ENCODE results near the gene CLCN3.
"Not testable (repeated sequence)": the region's sequence is repeated elsewhere in the genome, so short reads cannot be mapped to it uniquely, and the experiment has no call there.

The CLCN3 gene

DNA sequence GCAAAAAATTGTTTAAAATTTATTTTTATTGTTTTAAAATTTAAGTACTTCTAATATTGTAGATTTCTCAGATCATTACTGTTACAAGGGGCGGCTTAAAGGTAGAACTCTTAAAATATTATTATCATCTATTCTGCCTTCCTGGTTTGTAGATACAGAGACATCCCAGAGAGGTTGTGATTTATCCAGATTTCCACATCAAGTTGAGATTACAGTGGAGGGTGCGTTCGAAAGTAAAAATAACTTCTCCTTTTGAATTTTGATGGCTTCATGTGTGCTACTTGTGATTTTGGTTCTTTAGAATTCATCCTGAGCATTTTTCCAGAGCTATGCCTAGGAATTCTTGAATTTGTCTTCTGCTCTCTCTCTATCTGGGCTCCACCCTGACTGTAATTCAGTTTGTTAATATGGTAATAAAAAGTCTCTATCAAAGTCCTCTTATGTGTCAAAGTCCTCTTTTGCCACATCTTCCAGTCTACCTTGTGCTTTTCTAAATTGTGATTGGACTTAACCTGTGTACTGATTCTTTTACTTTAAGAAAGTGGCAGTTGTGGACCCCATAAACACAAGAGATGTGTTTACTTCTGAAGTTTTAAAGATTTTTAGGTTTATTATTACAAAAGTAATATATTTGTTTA is 37.2 kb downstream of the CLCN3 start:
- no peak for DNase-seq (ENCODE audit: low read depth)

DNA sequence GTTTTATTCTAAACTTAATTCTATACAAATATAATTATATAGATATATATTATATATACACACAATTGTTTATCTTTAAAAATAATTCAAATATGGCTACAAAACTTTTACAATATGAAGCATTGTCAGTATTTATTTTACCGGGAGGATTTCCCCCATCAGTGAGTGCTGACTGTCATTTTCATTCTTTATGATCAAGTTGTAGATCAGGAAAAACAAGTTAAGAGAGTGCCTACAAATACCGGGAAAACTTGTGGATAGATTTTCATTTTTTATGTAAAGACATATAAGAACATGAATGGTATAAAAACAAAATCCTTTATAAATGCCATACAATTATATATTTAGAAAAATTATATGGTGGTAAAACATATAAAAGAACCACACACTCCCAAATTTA is 37.8 kb downstream of the CLCN3 start:
- no peak for DNase-seq (ENCODE audit: low read depth)

DNA sequence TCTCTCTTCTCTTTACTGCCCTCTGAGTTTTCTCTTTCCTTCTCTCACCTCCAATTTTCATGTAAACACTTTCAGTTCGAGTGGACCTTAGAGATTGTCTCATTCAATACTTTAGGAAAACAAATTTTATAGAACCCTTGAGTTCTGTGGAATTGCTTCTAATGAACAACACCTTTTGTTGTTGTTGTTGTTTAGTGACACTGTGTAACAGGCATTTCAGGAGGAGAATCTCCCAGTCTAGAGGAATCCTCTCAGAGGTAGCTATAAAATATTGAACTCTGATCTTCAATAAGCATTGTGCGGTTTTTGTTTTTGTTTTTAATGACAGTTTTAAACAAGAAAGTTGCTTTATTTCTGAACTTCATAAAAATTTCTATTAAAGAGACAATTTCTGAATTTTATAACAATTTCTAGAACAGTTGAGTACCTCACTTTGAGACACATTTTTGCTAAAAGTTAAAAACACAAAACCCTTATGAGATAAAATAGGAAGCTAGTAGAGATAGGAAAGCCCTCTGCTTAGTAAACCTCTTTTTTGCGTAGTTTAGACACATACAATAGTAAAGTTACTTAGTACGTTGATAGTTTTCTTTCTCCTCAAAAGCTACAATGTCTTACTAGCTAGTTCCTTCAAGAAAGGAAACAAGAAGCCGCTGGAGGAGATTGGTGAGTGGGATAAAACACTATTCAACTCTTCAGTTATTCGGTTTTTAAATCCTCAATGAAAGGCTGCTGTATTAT is 38.8 kb downstream of the CLCN3 start:
- no peak for DNase-seq (ENCODE audit: low read depth)

DNA sequence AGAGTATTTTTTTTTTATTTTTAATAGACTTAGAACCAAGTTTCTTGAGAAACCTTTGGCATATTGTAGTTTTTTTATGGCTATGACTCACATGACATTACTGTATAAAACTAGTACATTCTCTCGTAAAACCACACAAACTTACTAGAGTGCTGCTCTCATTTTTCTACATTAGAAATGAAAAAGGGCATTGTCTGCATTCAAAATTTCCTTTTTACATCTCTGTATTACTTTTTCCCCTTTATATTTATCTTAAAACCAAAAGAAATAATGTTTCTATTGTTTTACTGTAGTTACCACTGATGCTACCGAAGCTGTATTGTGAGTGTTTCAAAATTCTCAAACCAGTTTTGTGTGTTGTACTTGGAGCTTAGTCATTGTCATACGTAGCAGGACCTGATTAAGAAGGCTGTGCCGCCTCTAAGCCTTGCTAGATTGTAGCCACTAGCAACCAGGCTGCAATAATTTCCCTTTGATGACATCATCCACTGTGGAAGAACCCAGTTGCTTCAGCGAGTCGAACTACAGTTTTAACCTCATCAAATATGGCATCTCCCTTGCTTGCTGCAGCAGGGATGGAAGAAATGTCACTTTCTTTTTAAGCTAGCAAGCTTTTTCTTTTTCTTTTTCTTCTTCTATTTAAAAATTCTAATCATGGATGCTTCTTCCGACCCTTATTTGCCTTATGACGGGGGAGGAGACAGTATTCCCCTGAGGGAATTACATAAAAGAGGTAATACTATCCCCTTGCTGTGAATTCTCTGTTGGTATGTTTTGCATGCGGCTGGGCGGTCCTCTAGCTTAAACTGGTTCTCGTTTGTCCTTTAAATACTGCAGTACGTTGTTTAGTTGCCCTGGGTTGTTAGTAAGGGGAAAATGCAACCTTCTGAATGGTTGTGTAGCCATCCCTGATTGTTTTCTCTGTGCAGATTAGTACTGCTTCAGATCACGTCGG is 39.6 kb downstream of the CLCN3 start:
- DNase-seq (ENCODE audit: low read depth) = peak; percentile 38

DNA sequence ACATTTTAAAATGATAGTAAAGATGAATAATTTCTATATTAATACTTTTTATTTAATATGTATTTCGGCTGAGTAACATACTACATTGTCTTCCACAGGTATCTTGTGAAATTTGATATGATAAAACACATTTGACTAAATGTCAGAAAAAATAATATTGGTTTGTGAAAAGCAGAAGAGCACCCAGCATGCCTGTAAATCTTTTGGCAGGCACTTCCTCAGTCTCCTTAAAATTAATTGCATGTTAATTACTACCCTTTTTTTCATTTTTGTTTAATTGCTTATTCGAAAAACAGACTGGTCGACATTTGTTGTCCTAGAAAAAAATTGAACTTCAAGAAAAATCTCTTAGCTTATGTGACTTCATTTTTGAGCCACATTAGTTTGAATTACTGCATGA is 40.6 kb downstream of the CLCN3 start:
- no peak for DNase-seq (ENCODE audit: low read depth)

DNA sequence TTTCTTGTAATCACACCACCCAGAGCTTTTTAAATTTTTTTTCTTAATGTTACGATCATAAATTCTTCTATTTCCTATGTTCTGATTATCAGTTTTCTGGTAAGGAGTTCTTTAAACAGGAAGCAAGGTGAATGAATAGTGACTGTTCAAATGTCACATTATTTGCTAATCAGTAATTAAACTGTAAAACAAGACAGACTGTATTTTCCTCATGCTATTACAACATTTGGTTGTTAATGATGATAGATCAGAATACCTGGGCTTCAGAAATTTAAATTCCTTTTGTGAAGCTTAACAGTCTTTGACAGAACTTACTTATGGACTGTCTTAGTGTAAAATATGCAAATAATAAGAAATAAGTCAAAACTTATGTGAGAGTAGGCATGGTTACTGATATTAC is 41.4 kb downstream of the CLCN3 start:
- DNase-seq (ENCODE audit: low read depth) = no peak

DNA sequence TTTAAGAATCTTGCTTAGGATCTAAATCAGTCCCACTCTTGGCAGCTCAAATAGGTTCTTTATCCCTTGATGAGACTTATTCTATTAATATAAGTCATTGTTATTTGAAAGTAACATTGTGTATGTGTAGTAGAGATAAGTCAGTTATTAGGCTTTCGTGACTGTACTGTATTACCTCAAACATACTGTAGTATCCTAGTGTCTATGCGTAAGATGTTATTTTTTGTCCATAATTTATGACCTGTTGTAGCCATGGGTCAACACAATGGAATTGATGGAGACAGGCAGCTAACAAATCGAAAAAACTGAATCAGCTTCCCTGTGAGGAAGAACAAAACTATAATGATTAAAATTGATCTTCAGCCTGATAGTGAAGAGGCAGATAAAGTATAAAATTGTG is 41.8 kb downstream of the CLCN3 start:
- no peak for DNase-seq (ENCODE audit: low read depth)

DNA sequence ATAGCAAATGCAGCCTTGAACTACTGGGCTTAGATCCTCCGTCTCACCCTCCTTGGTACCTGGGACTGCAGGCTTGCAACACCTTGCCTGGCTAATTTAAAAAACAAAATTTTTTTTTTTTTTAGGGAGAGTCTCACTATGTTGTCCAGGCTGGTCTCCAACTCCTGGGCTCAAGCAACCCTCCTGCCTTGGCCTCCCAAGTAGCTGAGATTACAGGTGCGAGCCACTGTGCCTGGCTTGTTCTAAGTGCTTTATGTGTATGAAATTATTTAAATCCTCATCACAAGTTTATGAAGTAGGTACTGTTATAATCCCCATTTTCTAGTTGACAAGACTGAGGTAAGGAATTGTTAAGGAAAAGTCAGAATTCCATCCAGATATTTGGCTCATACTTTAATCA is 43.0 kb downstream of the CLCN3 start:
- DNase-seq (ENCODE audit: low read depth) = no peak

DNA sequence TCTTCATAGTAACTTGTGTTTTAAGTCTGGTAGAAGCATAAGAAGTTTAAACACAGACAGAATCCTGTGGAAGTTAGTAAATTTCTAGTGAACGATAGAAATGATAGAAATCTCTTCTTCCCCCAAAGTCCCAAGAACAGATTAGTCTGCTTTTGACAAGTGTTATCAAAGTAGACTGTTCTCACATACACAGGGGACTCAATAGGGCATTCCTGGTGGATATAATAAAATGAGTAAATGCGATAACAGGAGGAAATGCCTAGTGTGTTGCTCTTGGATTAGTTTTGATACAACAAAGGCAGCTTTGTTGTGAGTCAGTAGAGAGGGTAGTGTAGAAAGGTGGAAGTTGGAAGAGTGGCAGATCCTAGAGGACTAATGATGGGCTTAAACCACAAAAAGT is 43.5 kb downstream of the CLCN3 start:
- DNase-seq (ENCODE audit: low read depth) = no peak

DNA sequence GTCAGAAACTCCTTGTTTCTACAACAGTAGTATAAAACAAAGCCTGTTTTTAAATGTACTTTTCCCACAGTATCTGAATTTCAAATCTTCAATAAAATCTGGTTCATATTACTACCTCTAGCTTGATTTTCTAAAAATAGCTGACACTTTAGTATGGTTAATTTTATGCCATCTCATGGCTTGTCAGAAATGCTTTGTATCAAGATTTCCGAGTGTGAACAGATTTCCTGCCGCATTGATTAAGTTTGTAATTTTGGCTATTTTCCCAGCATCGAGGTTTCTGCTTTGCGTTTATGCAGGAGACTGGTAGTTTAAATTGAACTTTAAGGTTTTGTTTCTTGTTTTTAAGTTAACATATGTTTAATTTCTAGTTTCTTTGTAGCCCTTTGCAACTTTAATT is 44.2 kb downstream of the CLCN3 start:
- no peak for DNase-seq (ENCODE audit: low read depth)

DNA sequence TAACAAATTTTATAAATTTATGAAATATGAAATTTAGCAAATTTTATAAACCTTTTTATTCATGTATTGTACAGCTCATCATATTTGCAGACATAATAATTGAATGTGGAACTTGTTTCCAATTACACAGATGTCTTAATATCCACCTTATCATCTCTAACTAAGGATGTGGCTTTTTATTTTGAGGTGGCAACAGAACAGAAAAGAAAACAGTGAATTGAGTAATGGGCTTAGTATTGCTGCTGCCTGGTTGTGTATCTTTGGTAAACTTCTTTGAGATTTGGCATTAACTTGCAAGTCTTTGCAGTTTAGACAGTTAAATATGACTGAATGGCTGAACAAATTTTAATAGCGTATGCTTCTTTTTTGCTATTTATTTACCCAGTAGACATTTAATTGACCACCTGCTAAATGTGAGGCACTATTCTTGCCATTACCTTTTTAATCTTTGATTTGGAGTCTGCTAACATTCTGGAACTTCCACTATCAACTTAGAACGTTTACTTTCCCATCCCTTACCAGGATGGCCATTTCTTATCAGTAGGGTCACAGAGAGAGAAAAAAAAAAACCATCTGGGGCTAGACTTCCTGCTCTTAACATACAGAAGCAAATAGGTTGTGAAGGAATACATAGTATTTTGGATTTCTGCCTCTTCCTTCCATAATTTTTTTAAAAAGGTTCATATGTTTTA is 44.8 kb downstream of the CLCN3 start:
- no peak for DNase-seq (ENCODE audit: low read depth)

DNA sequence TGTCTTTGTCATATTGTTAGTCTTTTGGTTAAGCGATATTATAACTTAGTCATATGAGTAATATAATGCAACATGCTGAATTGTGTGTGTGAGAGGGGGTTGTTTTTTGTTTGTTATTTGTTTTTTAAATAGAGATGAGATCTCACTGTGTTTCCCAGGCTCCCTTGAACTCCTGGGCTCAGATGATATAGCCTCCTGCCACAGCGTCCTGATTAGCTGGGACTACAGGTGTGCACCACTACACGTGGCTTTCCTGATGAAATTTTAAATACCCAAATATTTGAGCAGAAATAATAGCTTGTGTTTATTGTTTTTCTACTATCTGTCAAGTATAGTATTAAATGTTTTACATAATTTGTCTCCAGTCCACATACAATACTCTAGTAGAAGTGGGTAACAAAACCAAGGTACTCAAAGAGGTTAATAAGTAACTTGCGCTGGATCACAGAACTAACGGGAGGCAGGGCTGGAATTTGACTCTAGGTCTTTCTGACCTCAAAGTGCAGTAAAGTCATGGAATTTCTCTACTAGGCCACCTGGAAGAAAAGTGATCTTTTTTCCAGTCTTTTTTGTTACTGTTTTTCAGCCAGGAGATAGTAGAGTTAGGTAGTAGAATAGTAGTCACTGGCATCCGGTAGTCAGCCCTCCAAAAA is 47.8 kb downstream of the CLCN3 start:
- no peak for DNase-seq (ENCODE audit: low read depth)

DNA sequence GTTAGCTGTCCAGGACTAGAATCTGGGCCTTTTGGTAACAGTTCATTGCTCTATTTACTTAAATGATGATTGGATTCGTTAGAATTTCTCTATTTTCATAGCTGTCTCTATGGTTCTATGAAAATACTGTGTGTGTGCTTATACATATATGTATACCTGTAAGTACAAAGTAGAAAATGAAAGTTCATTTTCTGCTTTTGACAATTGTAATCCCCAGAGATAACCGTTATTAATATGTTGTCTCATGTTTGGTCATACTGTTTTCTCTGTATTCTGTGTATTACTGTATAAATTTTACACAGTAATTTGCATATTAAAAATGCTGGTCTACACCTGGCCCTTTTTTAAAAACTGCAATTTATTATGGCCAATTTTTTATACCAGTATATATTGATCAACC is 55.4 kb downstream of the CLCN3 start:
- DNase-seq (ENCODE audit: low read depth) = no peak

DNA sequence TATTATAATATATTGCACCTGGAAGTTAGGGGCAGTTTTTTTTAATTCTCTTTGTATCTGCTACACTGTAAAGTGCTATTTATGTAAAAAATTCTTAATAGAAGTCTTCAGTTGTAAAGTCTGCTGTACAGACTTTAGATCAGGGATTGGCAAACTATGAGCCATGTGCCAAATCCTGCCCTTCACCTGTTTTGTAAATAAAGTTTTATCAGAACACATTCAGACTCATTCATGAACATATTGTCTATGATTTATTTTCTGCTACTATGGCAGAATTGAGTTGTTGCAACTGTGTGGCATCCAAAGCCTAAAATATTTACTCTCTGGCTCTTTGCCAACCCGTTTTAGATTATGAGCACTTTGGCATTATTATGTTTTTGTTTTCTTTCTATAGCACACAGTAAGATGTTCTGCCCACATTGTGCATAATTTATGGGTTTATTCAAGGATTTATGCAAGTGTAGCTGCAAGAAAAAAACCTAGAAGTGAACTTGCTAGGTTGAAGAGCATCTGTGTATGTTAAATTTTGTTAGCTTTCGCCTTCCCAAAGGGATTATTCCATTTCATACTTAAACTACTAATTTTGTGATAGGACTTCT is 56.9 kb downstream of the CLCN3 start:
- DNase-seq (ENCODE audit: low read depth) = no peak

DNA sequence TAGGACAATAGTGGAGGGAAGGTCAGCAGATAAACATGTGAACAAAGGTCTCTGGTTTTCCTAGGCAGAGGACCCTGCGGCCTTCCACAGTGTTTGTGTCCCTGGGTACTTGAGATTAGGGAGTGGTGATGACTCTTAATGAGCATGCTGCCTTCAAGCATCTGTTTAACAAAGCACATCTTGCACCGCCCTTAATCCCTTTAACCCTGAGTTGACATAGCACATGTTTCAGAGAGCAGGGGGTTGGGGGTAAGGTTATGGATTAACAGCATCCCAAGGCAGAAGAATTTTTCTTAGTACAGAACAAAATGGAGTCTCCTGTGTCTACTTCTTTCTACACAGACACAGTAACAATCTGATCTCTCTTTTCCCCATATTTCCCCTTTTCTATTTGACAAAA is 58.1 kb downstream of the CLCN3 start:
- not testable (repeated sequence) for DNase-seq (ENCODE audit: low read depth)

DNA sequence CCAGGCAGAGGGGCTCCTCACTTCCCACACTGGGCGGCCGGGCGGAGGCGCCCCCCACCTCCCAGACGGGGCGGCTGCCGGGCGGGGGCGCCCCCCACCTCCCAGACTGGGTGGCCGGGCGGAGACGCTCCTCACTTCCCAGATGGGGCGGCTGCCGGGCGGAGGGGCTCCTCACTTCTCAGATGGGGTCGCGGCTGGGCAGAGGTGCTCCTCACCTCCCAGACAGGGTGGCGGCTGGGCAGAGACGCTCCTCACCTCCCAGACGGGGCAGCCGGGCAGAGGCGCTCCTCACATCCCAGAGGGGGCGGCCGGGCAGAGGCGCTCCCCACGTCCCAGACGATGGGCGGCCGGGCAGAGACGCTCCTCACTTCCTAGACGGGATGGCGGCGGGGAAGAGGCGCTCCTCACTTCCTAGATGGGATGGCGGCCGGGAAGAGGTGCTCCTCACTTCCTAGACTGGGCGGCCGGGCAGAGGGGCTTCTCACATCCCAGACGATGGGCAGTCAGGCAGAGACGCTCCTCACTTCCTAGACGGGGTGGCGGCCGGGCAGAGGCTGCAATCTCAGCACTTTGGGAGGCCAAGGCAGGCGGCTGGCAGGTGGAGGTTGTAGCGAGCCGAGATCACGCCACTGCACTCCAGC is 58.7 kb downstream of the CLCN3 start:
- DNase-seq (ENCODE audit: low read depth) = not testable (repeated sequence)

DNA sequence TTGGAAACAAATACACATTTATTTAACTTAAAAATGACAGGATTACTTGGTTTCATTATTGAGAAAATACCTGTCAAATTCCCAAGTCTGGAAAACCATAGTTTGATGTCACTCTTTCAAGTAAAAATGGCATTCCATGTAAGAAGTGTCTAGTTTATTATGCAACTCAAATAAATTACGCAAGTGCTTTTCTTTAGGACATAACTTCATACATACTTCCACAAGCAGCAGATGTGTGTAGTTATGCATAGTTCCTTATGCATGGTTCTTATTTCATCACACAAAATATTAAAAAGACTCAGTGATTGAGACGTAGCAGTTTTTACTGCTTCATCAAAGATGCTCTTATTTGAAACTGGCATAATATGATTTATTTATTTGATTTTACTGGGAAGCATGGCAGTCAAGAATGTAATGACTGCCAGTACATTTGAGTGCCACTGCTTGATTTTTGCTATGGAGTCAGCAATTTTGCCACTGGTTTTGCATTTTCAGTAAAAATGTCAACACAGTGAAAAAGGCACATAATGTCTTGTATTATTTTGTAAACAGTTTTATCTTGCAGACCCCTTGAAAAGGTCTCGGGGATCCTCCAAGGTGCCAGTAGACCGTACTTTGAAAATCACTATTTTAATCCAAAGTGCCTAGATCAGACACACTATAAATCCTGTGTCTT is 62.1 kb downstream of the CLCN3 start:
- no peak for DNase-seq (ENCODE audit: low read depth)

DNA sequence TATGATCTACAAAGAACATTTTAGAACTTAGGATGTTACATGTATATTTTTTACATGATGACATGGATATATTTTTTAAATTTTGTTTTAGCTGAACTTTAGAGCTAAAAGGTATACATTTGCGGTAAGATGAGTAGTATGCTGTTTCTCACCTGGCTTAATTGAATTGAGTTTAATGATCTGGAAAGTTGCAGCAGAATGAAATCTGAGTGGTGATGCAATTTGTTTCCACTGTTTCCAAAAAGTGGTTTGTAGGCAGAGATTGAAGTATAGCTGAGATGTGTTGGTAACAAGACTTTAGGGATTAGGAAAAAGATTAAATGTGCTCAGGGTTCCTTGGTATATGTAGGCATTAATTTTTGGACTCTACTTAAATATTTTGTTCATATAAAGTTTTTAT is 69.3 kb downstream of the CLCN3 start:
- DNase-seq (ENCODE audit: low read depth) = no peak

DNA sequence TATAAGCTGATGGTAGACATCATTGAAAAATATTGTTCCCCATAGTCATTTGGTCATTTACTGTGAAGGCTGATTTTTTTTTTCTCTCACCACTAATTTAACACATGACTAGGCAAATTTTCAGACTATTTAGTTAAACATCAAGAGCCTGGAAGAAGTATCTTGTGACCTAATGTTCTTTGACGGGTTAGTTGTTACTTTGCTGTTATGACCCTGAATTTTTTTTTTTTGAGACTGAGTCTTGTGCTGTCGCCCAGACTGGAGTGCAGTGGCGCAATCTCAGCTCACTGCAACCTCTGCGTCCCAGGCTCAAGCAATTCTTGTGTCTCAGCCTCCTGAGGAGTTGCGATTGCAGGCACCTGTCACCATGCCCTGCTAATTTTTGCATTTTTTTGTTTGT is 70.4 kb downstream of the CLCN3 start:
- DNase-seq (ENCODE audit: low read depth) = no peak

DNA sequence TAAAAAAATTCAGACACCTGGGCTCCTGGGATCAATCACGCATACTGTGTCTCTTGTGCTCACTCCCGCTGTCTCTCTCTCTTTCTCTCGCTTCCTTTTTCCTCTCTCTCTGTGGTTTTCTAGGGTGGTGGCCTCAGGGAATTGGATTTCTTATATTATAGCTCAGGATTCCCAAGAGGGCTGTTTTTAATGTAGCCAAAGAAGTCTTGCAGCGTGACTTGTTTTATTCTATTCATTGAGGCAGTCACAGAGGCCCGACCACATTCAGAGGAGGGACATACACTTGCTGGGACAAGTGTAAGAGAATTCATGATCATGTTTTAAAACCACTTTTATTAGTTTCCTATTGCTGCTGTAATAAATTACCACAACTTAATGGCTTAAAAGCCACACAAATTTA is 78.0 kb downstream of the CLCN3 start:
- DNase-seq (ENCODE audit: low read depth) = no peak

All from activated T-cell treated with anti-CD3 and anti-CD28 coated beads for 48 hours (primary cell).